HG03457 (cell line): ENCODE measurements around the gene RAB10.
"Not testable (repeated sequence)": the region's sequence is repeated elsewhere in the genome, so short reads cannot be mapped to it uniquely, and the experiment has no call there.

Experiments used
- ATAC-seq: cut with Tn5 transposase; IDR thresholded peaks from one replicate; pipeline ENCODE4 v1.9.1; 2021; ENCODE audit warnings: moderate number of reproducible peaks; ENCODE audit not compliant: unreplicated experiment

Gene RAB10

GRCh38 chr2:26086779-26087178, 52.9 kb downstream of the RAB10 start:
- no peak for ATAC-seq

- ATAC-seq: no peak
Measured at GRCh38 chr2:26088038-26088643, 54.3 kb downstream of the RAB10 start.

GRCh38 chr2:26088931-26089330, 55.0 kb downstream of the RAB10 start:
- ATAC-seq: not testable (repeated sequence)

- ATAC-seq: no peak
Measured at GRCh38 chr2:26089337-26089736, 55.5 kb downstream of the RAB10 start.

- ATAC-seq: no peak
Measured at GRCh38 chr2:26095758-26096157, 61.9 kb downstream of the RAB10 start.

- no peak for ATAC-seq
Measured at GRCh38 chr2:26099933-26100332, 66.0 kb downstream of the RAB10 start.

- ATAC-seq: no peak
Measured at GRCh38 chr2:26100384-26100783, 66.5 kb downstream of the RAB10 start.

GRCh38 chr2:26103752-26104151, 69.9 kb downstream of the RAB10 start:
- no peak for ATAC-seq

GRCh38 chr2:26108701-26109100, 74.8 kb downstream of the RAB10 start:
- ATAC-seq: not testable (repeated sequence)

GRCh38 chr2:26112201-26112600, 78.3 kb downstream of the RAB10 start:
- no peak for ATAC-seq

- ATAC-seq: no peak
Measured at GRCh38 chr2:26114151-26114550, 80.3 kb downstream of the RAB10 start.

- no peak for ATAC-seq
Measured at GRCh38 chr2:26118682-26119081, 84.8 kb downstream of the RAB10 start.

GRCh38 chr2:26119521-26119920, 85.6 kb downstream of the RAB10 start:
- ATAC-seq: no peak

GRCh38 chr2:26122630-26123029, 88.7 kb downstream of the RAB10 start:
- ATAC-seq: no peak

GRCh38 chr2:26123426-26123825, 89.5 kb downstream of the RAB10 start:
- ATAC-seq: no peak

GRCh38 chr2:26126074-26126473, 92.2 kb downstream of the RAB10 start:
- no peak for ATAC-seq

- no peak for ATAC-seq
Measured at GRCh38 chr2:26128176-26128575, 94.3 kb downstream of the RAB10 start.

- no peak for ATAC-seq
Measured at GRCh38 chr2:26130763-26131162, 96.9 kb downstream of the RAB10 start.

GRCh38 chr2:26136451-26136850, 102.6 kb downstream of the RAB10 start:
- ATAC-seq: no peak

- no peak for ATAC-seq
Measured at GRCh38 chr2:26139269-26140183, 105.6 kb downstream of the RAB10 start.

- ATAC-seq: no peak
Measured at GRCh38 chr2:26141145-26141769, 107.4 kb downstream of the RAB10 start.

- no peak for ATAC-seq
Measured at GRCh38 chr2:26144031-26144430, 110.1 kb downstream of the RAB10 start.
